ENCODE results near the gene GPX4. TPM values are rescaled to one million over a fixed set of nuclear protein-coding genes. Genes with fewer than 3 reads are reported as not detected.

GPX4 gene
- total RNA-seq, 1 donor from 2014 or later = 330 TPM

DNA sequence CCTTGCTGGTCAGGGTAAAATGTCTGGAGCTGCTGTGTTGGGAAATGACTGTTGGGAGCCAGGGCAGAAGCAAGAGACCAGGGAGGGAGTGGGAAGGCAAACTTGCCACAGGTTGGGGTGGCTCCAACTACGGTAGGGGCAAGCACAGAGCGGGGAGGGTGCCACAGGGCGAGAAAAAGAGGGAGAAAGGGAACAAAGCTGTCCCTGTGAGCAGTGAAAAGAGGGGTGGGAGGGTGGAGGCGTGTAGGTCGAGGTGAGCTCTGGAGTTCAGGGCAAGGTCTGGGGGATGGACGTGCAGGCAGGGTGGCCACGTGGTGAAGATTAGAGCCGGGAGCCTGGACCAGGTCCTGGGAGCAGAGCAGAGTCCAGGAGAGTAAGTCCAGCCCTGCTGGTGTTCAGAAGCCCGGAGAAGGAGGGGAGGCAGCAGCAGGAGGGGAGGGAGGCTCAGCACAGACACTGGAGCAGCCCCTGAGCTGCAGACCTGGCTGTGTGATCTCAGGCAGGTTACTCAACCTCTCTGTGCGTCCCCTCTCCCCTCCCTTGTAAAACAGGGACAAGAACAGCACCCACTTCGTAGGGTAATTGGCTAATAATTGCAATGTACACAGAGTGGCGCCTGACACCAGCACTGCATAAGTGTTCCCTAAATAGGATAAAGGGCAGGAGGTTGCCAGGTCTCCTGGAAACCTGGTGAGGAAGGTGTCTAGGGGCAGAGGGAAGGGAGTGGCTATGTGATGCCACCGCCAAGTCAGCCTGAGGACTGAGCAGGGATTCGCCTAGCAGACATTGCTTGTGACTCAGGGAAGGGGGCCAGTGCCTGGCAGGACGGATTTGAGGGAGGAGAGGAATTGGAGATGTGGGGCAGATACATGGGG, 5.4 kb upstream of the GPX4 start:
- H3K4me1 Mint-ChIP-seq (ENCODE audit: unreplicated experiment) = peaks cover 20% of the 10 kb centered on the region
- DNase-seq (ENCODE audit: low spot score) = no peak
- no peak overlapping the region for H3K4me3 Mint-ChIP-seq (ENCODE audit: unreplicated experiment)
- H3K27ac Mint-ChIP-seq (ENCODE audit: unreplicated experiment) = peak overlapping the region; percentile 58
- TF ChIP-seq CTCF (IDR thresholded peaks at IDR 0.05; ENCODE audit: unreplicated experiment) = no peak
- H3K27me3 Mint-ChIP-seq (ENCODE audit: unreplicated experiment) = peaks cover 12% of the 10 kb centered on the region
- H3K36me3 Mint-ChIP-seq (ENCODE audit: low read depth, unreplicated experiment) = no peaks in the 10 kb centered on the region
- no peaks in the 10 kb centered on the region for H3K9me3 Mint-ChIP-seq (ENCODE audit: unreplicated experiment)

GRCh38 chr19:1101337-1101698, 2.5 kb upstream of the GPX4 start:
- Mint-ChIP-seq H3K4me1 (ENCODE audit: unreplicated experiment) (peaks cover 11% of the 10 kb centered on the region), H3K27ac (ENCODE audit: unreplicated experiment) (peak overlapping the region; percentile 98), H3K36me3 (ENCODE audit: low read depth, unreplicated experiment) (no peaks in the 10 kb centered on the region), H3K4me3 (ENCODE audit: unreplicated experiment) (no peak overlapping the region), H3K9me3 (ENCODE audit: unreplicated experiment) (no peaks in the 10 kb centered on the region), H3K27me3 (ENCODE audit: unreplicated experiment) (peaks cover 10% of the 10 kb centered on the region)
- TF ChIP-seq CTCF (IDR thresholded peaks at IDR 0.05; ENCODE audit: unreplicated experiment) = no peak
- DNase-seq (ENCODE audit: low spot score) = peak; percentile 49

DNA sequence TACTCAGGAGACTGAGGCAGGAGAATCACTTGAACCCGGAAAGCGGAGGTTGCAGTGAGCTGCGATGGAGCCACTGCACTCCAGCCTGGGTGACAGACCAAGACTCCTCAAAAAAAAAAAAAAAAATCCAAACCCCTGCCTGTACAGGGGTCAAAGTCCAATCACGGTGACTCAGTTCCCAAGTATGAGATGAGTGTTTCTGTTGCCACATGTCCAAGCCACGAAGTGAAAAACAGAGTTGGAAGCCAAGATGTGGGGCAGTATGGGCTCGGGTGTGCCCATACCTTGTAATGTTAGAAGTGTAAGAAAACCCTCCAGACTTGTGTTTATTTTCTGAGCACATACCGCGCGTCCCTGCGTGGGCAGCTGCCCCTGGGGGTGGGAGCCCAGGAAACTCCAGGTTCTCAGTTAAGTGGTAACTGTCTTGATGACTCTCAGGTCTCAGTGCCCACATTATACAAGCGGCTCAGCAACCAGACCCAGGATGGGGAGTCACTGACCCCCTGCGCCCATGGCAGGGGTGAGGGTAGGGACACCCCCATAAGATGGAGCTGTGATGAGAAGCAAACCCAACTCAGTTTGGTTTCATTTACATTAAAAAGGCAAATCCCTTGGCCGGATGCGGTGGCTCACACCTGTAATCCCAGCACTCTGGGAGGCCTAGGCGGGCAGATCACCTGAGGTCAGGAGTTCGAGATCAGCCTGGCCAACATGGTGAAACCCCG, 1.2 kb upstream of the GPX4 start:
- H3K27me3 Mint-ChIP-seq (ENCODE audit: unreplicated experiment) = peaks cover 10% of the 10 kb centered on the region
- no peak for DNase-seq (ENCODE audit: low spot score)
- no peak for TF ChIP-seq CTCF (IDR thresholded peaks at IDR 0.05; ENCODE audit: unreplicated experiment)
- H3K4me3 Mint-ChIP-seq (ENCODE audit: unreplicated experiment) = peak overlapping the region; percentile 74
- H3K27ac Mint-ChIP-seq (ENCODE audit: unreplicated experiment) = peak overlapping the region; percentile 98
- peaks cover 4% of the 10 kb centered on the region for H3K36me3 Mint-ChIP-seq (ENCODE audit: low read depth, unreplicated experiment)
- no peaks in the 10 kb centered on the region for H3K9me3 Mint-ChIP-seq (ENCODE audit: unreplicated experiment)
- H3K4me1 Mint-ChIP-seq (ENCODE audit: unreplicated experiment) = peaks cover 11% of the 10 kb centered on the region

DNA sequence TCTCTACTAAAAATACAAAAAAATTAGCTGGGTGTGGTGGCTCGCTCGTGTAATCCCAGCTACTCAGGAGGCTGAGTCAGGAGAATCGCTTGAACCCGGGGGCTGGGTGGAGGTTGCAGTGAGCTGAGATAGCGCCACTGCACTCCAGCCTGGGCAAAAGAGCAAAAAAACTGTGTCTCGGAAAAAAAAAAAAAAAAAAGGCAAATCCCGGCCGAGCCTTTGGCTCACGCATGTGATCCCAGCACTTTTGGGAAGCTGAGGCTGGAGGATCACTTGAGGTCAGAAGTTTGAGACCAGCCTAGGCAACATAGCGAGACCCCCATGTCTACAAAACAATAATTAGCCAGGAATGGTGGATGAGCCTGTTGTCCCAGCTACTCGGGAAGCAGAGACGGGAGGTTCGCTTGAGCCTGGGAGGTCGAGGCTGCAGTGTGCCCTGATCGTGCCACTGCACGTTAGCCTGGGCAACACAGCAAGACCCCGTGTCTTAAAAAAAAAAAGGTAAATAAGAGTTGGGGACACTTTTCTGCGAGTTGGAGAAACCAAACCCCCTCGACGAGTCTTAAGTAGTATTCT, 574 bp upstream of the GPX4 start:
- TF ChIP-seq CTCF (IDR thresholded peaks at IDR 0.05; ENCODE audit: unreplicated experiment) = no peak
- peak overlapping the region; percentile 74 for H3K4me3 Mint-ChIP-seq (ENCODE audit: unreplicated experiment)
- no peaks in the 10 kb centered on the region for H3K9me3 Mint-ChIP-seq (ENCODE audit: unreplicated experiment)
- DNase-seq (ENCODE audit: low spot score) = no peak
- H3K36me3 Mint-ChIP-seq (ENCODE audit: low read depth, unreplicated experiment) = peaks cover 4% of the 10 kb centered on the region
- peaks cover 6% of the 10 kb centered on the region for H3K27me3 Mint-ChIP-seq (ENCODE audit: unreplicated experiment)
- peaks cover 11% of the 10 kb centered on the region for H3K4me1 Mint-ChIP-seq (ENCODE audit: unreplicated experiment)
- peak overlapping the region; percentile 72 for H3K27ac Mint-ChIP-seq (ENCODE audit: unreplicated experiment)

Measured in endothelial cell (in vitro differentiated cells).